ENCODE results near the gene BAIAP3. TPM values are rescaled to one million over a fixed set of nuclear protein-coding genes. Genes with fewer than 3 reads are reported as not detected.
A peak's percentile ranks its signal among the peaks of the same experiment; 100 is the strongest.

BAIAP3 gene
- total RNA-seq, 1 donor from 2014 or later, result 3.0 TPM

GRCh38 chr16:1308036-1308976 is 25.1 kb upstream of the BAIAP3 start:
- ATAC-seq (peak; percentile 47), DNase-seq (no peak)
- Histone ChIP-seq H3K36me3 (peaks cover 5% of the 10 kb centered on the region), H3K27me3 (no peaks in the 10 kb centered on the region), H3K4me3 (peak overlapping the region; percentile 64), H3K27ac (peak overlapping the region; percentile 98), H3K9me3 (no peaks in the 10 kb centered on the region), H3K4me1 (peaks cover 27% of the 10 kb centered on the region)
- intact Hi-C loops (cut with DNase I), result no loop called here
- TF ChIP-seq, protein P1, sequence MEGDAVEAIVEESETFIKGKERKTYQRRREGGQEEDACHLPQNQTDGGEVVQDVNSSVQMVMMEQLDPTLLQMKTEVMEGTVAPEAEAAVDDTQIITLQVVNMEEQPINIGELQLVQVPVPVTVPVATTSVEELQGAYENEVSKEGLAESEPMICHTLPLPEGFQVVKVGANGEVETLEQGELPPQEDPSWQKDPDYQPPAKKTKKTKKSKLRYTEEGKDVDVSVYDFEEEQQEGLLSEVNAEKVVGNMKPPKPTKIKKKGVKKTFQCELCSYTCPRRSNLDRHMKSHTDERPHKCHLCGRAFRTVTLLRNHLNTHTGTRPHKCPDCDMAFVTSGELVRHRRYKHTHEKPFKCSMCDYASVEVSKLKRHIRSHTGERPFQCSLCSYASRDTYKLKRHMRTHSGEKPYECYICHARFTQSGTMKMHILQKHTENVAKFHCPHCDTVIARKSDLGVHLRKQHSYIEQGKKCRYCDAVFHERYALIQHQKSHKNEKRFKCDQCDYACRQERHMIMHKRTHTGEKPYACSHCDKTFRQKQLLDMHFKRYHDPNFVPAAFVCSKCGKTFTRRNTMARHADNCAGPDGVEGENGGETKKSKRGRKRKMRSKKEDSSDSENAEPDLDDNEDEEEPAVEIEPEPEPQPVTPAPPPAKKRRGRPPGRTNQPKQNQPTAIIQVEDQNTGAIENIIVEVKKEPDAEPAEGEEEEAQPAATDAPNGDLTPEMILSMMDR (IDR thresholded peaks at IDR 0.05), result no peak

GRCh38 chr16:1308977-1309885 is 24.2 kb upstream of the BAIAP3 start, which contains the start of gene UBE2I:
Gene UBE2I (plus strand): TSS chr16:1309636. CDS start chr16:1314031, 4,395 bp downstream.
- no peaks in the 10 kb centered on the region for H3K27me3 ChIP-seq
- peaks cover 27% of the 10 kb centered on the region for H3K4me1 ChIP-seq
- no peaks in the 10 kb centered on the region for H3K9me3 ChIP-seq
- peak; percentile 91 for ATAC-seq
- peaks cover 13% of the 10 kb centered on the region for H3K36me3 ChIP-seq
- peak; percentile 97 for DNase-seq
- TF ChIP-seq, protein P1 (IDR thresholded peaks at IDR 0.05), result no peak
- peak within 1 kb of the TSS; percentile 98 for H3K27ac ChIP-seq
- intact Hi-C loops (cut with DNase I), result no loop called here
- H3K4me3 ChIP-seq, result peak within 1 kb of the TSS; percentile 72

DNA sequence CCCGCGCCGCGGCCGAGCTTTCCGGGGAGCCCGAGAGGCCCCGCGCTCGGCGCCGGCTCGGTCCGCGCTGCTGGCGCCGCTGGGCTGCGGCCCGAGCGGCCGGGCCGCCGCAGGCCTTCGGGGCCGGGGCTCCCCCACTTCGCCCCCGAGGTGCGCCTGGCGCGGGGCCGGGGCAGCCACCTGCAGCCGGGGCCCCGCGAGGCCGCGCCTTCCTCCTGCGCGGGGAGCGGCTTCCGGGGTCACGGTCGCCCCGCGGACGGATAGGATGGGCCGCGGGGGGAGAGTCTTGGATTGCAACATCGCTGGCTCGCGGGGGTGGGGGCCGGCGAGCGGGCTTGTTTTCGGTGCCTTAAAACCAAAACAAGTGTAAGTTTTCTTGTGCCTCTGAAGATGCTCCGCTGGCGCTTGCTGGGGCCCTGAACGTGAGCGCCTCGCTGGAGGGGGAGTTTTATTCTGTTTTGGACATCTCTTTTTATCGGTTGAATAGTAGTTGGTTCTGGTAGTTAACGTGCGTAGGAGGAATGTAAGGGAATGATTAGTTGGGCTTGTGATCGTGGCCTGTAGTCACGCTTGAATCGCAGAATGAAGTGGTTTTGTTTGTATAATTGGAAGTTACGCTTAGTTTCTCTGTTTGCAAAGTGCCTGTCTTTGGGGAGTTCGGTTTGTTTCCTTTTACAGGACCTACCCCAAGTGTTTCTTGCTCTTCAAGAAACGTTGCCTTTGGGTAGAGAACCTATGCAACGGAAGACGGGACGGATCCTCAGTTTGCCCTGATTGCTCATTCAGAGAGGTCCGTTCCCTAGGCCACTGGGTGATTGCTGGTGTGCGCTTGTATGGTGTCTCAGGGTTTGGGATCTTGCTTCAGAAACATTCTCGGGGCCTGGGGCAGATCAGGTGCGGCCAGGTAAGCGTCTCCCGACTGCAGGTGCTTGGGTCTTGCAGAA is 23.3 kb upstream of the BAIAP3 start:
- Histone ChIP-seq H3K4me3 (peak overlapping the region; percentile 72), H3K4me1 (peaks cover 27% of the 10 kb centered on the region), H3K9me3 (no peaks in the 10 kb centered on the region), H3K27ac (peak overlapping the region; percentile 73), H3K36me3 (peaks cover 22% of the 10 kb centered on the region), H3K27me3 (no peaks in the 10 kb centered on the region)
- peak; percentile 5 for ATAC-seq
- TF ChIP-seq, protein P1 (IDR thresholded peaks at IDR 0.05), result no peak
- DNase-seq, result peak; percentile 87
- intact Hi-C loops (cut with DNase I), result no loop called here

DNA sequence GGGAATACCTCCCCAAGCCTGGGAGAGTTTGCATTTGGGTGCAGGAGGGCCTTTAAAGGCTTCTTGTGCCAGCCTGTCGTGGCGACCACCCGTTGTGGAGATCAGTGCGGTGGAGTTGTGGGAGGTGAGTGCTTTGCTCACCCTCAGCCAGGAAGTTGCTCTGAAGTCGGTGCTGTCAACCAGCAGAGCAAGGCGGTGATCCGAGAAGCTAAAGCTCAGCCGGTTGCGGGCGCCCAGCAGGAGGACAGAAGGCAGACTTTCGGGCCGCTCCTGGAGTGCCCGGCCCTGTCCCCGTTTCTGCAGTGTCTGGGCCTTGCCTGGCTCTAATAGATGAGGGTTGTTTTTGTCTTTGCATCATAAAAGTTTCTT is 22.6 kb upstream of the BAIAP3 start:
- DNase-seq (no peak), ATAC-seq (no peak)
- Histone ChIP-seq H3K27ac (peak overlapping the region; percentile 73), H3K36me3 (peaks cover 29% of the 10 kb centered on the region), H3K27me3 (no peaks in the 10 kb centered on the region), H3K9me3 (no peaks in the 10 kb centered on the region), H3K4me3 (peak overlapping the region; percentile 72), H3K4me1 (peaks cover 27% of the 10 kb centered on the region)
- intact Hi-C loops (cut with DNase I), result no loop called here
- TF ChIP-seq, protein P1 (IDR thresholded peaks at IDR 0.05), result no peak
